GM19099 (cell line): ENCODE measurements around the gene INSYN1.

Experiments used
- POLR2A ChIP-seq: IDR thresholded peaks from 3 replicates; pipeline ENCODE4 v1.6.1; 2011; ENCODE audit warnings: low read depth; ENCODE audit not compliant: insufficient read length; ENCODE audit errors: extremely low read depth

The INSYN1 gene

DNA sequence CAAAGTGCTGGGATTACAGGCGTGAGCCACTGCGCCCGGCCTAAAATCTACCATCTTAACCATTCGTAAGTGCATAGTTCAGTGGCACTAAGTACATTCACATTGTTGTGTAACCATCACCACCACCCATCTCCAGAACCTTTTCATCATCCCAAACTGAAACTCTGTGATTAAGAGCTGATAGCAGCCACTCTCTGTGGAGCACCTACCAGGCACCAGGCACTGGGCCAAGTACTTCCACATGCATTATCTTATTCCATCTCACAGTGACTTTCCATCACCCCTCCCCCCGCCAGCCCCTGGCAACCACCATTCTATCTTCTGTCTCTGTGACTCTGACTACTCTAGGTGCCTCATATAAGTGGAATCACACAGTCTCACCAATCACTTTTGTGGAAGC, 2.3 kb upstream of the INSYN1 start:
- TF ChIP-seq POLR2A = no peak

DNA sequence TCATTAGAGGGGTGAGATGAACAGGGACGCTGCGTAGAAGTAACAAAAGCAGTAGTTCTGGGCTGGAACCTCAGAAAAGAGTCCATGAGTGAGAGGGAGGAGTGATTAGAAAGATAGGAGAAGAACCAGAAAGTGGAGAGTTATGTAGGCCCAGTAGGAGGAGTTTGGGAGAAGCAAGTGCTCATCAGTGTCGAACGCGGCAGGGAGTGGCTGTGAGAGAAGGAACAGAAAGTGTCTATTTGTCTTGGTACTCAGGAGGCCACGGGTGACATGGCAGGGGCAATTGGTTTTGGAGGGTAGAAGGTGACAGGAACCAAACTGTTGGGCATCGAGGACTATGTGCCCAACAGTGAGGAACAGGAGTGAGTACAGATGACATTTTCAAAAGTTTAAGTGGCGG, 1.3 kb upstream of the INSYN1 start:
- TF ChIP-seq POLR2A = no peak

DNA sequence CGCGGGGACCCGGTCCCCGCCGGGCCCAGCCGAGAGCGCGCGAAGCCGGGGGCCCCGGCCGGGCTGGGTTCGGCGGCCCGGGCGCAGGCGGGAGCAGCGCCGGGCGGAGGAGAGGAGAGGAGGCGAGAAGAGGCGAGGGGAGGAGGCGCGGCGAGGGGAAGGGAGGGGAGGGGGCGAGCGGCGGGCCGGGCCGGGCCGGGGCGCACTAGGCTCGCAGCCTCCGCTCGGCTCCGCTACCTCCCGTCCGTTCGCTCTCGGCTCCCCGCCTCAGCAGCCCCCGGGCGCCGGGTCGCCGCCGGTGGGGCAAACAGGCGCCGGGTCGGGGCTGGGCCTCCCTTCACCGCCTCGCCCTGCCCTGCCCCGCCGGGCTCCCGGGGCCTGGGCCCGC, 351 bp downstream of the INSYN1 start:
- no peak for TF ChIP-seq POLR2A

DNA sequence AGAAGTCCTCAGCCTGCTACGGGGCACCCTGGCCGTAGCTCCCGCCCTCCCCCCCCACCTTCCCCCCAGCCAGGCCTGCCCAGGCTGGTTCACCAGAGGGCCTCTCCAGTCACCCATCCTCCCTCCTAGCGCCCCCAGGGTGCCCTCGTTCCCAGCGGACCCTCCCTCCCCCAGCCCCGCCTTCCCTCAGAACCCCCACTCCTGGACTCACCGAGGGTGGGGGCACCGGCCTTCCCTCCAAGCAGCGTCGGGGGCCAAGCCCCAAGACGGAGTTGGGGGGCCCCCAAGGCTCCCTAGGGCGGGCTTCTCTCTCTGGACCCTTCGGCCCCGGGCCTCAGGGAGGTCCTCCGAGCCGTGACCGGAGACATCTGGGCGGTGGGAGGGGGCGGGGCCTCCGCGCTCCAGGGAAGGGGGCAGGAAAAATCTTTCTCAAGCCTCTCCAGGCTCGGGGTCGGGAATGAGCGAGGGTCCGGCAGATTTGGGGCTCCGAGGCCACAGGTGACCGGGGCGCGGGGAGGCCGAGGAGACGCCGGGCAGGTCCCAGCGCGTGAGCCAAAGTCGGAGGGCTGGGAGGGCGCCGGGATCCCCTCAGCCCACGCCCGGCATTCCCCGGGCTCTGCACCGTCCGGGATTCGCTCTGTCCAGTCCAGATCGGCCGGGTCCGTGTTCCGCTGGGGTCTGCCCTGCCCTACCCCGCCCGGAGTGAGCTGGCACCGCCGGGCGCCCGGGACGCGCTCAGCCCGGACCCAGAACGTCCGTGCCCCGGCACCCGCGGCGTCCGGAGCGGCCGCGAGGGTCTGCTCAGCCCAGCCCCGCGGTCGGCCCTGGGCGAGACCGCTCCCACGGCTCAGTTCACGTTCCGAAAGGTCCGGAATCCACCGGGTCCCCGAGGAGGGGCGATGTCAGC, 999 bp downstream of the INSYN1 start:
- TF ChIP-seq POLR2A = no peak

DNA sequence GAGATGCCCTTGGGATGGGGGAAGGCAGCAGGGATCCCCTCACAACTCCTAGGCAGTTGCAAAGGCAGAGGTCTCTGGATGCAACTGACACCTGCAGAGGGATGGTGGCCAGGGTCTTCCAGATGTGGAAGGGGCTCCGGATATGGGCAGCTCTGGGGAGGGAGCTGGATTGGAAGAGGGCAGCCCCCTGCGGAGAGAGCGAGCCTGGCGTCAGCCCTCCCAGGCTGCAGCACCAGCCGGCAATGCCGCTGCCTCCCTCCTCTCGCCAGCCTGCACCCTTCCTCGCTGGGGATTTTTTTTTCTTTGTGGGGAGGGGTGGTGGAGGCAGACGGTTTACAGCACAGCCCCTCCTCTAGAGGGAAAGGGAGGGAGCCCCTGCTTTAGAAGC, 1.6 kb downstream of the INSYN1 start:
- no peak for TF ChIP-seq POLR2A

DNA sequence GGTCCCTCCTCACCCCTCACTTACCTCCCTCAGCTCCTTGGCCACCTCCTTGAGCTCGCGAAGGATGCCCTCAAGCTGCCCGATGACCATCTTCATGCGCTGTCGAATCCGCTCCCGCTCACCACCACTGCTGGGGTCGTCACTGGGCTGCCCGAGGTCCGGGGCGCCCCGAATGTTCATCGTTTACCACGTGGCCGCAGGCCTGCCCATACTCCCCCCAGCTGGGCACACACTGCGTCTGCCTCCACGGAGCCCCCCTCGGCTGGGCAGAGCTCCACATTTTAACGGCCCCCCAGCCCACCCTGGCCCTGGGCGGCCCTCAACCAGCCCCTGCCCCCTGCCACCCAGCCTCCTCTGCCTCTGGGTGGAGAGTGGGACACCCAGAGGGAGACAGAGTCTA, 2.2 kb downstream of the INSYN1 start:
- no peak for TF ChIP-seq POLR2A

DNA sequence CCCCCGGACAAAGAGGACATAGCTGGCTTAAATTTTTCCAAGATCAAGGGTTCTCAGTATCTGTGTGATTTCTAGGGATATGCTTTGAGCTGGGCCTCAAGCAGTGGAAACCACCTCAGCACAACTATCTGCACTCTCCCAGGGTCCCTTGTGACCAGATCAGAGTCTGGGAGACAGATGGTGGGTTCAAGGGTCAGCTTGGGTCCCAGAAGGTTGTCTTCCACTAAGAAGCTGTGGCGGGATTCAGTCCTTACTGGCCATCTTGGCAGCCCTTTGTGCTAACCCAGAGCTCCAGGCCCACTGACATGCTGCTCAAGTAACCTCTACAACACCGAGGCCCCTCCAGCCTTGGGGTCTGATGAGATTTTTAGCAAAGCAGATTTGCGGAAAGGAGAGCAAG, 2.7 kb downstream of the INSYN1 start:
- TF ChIP-seq POLR2A = no peak

DNA sequence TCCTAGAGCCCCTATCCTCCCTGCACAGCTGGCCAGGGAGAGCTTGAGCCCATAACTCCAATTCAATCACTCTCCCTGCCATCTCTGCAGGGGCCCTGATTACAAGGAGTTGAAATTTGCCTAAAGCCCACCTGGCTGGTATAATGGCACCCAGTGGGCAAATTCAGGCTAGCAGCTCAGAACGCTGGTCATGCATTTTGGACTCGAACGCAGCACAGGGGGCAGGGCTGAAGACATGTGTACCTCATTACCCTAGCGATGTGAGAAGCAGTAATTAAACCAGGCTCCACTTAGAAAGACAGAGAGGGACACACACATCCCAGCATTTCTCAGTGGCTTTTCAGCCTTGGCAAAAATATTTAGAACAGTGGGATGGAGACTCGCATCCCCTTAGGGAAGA, 3.2 kb downstream of the INSYN1 start:
- TF ChIP-seq POLR2A = no peak

DNA sequence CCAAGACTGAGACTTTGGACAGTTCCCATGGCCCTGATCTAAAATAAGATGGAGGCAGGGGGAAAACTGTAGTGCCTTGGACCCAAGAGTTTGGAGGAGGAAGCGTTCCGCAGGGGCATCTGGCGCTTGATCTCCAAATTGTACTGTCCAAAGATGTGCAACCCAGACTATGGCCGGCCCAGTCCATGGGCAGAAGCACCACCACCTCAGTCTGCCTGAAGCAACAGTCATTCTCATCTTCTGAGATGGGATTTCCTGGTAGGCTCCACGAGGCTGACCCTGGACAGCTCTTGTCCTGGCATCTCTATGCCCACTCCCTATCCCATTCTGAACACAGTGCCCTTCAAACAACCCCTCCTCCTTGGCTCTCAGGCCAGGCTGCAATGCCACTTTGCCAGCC, 3.6 kb downstream of the INSYN1 start:
- TF ChIP-seq POLR2A = no peak

DNA sequence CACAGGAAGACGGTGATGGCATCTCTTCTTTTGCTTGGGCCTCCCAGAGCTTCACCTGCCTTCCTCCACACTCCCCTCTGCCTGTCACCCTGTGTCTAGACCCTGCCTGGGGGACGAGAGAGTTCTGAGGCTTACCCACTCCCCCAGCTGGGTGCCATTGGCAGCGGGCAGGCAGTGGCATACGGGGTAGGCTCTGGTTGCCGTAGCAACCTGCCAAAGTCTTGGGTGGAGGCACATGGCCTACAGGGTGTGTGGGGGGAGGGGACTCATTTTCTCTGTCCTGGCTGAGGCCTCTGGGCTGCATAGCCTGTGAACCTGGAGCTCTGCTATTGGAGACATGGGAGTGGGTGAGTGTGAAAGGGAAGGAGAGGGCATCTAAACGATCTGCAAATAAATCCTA, 4.4 kb downstream of the INSYN1 start:
- no peak for TF ChIP-seq POLR2A

DNA sequence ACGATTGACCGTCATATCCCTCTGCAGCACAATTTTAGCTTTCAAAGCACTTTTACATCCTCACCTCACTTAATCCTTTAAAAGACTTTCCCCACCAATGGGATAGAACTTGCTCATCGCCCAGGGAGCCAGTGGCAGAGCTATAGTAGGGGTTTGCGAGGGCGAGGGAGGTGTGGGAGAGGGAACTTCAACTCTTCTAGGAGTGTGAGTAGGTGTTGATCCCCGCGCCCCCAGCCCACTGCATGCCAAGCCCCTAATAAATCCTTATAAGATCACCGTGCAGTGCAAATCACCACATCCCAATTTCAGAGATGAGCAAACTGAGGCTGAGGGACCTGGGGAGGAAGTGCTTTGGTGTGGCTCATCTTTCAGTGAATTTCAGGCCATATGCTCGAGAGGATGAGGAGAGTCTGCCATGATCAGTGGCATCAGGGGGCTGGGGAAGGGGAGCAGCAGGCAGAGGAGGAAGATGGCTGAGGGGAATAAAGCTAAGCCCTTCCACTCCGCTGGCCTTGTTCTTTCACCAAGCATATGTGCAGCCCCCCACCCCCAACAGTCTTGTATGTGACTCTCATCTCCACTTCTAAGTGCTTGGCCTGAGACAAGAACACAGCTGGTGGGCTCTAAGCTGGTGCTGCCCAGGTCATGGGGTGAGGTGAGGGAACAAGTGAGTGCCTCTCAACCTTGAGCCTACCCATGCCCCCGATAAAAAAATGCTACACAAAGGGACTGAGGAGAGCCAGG, 5.1 kb downstream of the INSYN1 start:
- TF ChIP-seq POLR2A = no peak

DNA sequence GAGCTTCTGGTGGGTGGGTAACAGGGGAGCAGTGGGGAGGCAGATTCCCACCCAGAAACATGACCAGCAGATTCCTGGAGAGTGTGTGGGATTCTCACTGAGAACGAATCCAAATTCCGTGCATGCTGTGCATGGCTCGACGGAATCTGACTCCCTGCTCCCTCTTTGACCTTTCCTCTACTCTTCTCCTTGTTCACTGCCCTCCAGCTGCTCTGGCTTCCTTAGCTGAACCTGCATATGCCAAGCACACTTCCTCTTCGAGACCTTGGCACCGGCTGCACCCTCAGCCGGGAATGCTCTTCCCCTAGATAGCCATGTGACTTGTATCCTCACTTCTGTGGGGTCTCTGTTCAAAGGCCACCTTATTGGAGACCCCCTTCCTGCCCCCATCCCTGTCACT, 6.3 kb downstream of the INSYN1 start:
- TF ChIP-seq POLR2A = no peak

DNA sequence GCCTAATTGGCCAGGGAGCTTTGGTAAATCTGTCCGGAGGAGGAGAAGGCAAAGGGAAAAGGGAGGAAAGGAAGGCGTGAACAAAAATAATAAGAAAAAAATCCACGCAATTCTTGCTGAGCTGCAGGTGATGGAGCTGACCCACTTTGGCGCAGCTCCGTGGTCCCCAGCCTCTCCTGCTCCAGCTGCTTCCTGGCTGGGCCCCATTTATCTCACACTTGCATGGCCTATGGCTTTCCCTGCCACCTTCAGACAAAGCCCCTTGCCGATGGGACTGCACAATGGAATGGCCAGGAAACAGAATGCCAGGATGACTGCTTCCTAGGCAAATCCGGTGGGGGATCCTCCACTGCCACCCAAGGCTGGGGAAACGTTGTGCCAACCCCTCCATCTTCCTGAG, 6.9 kb downstream of the INSYN1 start:
- TF ChIP-seq POLR2A = no peak

DNA sequence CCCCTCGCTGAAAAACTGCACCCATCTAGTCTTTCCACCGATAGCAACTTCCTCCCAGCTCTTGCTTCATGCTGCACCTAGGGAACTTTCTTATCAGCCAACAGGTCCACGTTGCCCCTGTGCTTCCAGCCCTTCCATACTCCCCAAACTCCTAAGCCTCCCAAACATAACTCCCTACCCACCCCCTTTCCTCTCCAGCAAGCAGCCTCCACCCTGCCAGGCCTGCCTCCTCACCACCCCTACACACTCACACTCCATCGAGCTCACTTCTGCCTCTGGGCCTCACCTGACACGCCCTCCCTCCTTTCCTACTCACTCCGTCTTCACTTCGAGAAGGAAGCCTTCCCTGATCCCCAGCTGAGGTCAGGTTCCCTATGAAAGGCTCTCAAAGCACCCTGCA, 8.1 kb downstream of the INSYN1 start:
- no peak for TF ChIP-seq POLR2A

DNA sequence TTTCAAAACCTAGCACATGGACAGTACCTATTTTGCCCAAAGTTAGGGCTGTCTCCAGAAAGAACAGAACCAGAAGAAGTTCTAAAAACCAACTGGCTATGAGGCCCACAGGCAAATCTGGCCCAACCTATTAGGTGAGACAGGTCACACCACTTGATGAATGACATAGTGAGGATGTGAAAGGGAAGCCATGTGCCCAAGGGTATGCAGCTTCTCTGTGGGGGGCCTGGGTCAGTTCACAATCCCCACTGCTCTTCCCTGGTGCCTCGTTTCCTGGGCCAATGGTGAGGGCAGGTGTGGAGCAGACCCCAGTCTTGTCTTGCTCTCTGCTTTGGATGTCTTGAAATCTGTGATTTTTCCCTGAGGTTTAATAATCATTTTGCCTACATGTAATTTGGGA, 8.9 kb downstream of the INSYN1 start:
- TF ChIP-seq POLR2A = no peak

DNA sequence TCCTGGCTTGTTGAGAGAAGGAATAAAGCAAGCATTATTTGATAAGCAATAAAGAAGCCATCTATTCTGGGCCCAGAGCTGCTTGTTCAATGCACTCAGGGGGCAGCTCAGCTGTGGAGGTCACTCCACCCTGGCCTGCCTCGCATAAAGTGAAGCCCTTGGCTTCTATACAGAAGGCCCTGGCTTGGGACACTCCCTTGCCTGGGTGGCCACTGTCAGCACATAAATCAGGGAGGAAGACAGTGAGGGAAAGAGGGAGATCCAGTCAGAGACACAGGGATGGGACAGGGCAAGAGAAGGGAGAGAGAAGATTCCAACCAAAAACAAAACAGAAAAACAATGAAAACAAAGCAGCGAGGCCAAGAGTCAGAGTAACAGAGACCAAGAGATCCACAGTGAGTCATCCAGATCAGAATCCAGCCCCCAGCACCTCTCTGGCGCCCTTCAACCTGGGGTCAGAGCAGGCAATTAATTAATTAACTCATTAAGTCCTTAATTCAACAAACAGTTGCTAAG, 11.8 kb downstream of the INSYN1 start:
- TF ChIP-seq POLR2A = no peak
